T47D (cell line): ENCODE measurements around the gene TMEM154.

Experiments used
- DNase-seq, 2 experiments: peaks; one replicate each; pipeline versions ENCODE4 v3.0.0 to v3.0.0-alpha.2; 2011 to 2012; ENCODE audit warnings: low read depth in 1 of 2, low spot score in 1 of 2
- JUND ChIP-seq: IDR thresholded peaks from 2 replicates; pipeline ENCODE4 v1.6.1; 2012; ENCODE audit warnings: low read depth
- in situ Hi-C: cut with HindIII; loops from 2 replicates; pipeline ENCODE4 v1.10.0; 2016; ENCODE audit warnings: low sequenced_read_pairs, low pct_unique_long_range_greater_than_20kb

Gene TMEM154

GRCh38 chr4:152689615-152690501 lies 10.1 kb upstream of the TMEM154 start:
- in situ Hi-C loops, result no loop called here
- no peak for DNase-seq
- TF ChIP-seq JUND, result no peak

GRCh38 chr4:152687974-152688599 lies 8.3 kb upstream of the TMEM154 start:
- in situ Hi-C loops, result no loop called here
- no peak for DNase-seq

GRCh38 chr4:152686452-152687013 lies 6.7 kb upstream of the TMEM154 start:
- in situ Hi-C loops, result no loop called here
- TF ChIP-seq JUND, result no peak
- no peak for DNase-seq

More at GRCh38 chr4:152687974-152688599, 8.3 kb upstream of the TMEM154 start:
- TF ChIP-seq JUND, result no peak

DNA sequence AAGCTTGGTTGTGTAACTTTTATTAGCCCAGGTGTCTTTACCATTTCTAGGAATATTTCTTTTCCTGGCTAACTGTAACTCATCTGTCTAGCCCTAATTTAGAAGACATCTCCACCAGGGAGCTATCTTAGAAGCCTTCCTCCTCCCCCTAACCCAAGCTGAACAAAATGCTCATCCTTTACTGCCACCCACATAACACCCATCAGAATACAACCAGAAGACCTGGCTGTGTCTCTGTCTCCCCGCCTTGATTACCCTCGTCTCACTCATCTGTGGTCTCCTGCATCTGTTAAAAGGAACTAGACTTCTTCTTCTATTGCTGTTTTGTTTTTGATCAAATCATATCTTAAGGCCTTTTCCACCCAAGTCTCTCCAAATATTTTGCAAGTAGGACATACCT lies 4.8 kb upstream of the TMEM154 start:
- TF ChIP-seq JUND, result no peak
- DNase-seq, result no peak
- in situ Hi-C loops, result no loop called here

GRCh38 chr4:152684007-152684406 lies 4.2 kb upstream of the TMEM154 start:
- in situ Hi-C loops, result no loop called here
- TF ChIP-seq JUND, result no peak
- DNase-seq, result no peak

GRCh38 chr4:152682143-152682941 lies 2.5 kb upstream of the TMEM154 start:
- in situ Hi-C loops, result no loop called here
- DNase-seq, result no peak
- TF ChIP-seq JUND, result no peak

- in situ Hi-C loops, result no loop called here
- TF ChIP-seq JUND, result no peak
- no peak for DNase-seq
Measured at GRCh38 chr4:152680988-152681603, 1.3 kb upstream of the TMEM154 start.

- in situ Hi-C loops, result no loop called here
- peak; percentile 3 to 49 for DNase-seq
- TF ChIP-seq JUND, result no peak
Measured at GRCh38 chr4:152678841-152679240, 956 bp downstream of the TMEM154 start.

DNA sequence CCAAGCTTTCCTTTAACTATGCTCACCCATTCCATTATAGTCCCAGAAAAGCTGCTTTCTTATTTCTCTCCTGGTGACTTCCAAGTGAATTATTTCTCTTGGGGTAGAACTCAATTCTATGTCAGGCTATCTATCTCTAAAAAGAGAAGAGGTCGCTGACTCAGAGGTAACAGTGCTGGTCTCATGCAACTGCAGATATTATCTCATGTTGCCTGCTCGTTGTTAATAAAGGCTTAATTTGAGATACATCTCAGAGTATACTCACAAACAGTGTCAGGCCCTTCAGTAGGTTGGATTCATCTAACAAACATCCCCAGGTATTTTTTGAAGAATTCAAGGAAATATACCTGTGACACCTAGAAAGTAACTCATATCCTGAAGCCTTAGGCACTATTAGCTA lies 2.7 kb downstream of the TMEM154 start:
- TF ChIP-seq JUND, result no peak
- in situ Hi-C loops, result no loop called here
- DNase-seq, result no peak

DNA sequence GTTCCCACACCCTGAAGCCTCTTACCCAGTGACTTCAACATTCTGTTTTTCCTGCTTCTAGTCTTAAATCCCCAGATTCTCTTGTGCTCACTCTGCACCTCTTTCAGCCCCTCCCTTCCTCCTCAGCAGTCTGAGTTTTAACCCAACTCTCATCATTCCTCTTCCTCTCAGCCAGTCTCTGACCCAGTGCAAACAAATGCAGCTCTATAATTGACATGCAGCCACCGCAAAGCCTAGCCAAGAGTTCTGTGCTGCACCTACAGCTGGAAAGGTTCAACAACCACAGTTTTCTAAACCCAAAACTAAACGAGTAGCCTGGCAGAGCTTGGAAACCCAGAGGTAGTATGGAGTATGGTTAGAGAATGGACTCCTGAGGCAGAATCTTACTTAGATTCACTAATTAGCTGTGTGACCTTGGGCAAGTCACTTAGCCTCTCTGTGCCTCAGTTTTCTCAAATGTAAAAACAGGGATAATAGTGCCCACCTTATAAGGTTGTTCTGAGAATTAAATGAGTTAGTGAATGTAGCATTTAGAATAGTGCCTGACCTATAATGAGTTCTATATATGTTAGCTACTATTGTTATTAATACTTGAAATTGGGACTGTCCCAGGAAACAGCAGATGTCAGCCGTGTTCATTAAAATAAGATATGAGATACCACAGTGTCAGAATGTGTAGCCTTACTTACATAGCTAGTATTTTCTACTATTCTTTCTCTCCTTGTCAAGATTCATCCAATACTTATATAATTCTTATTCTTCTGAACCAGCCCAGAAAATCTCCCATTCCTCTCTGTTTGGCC lies 3.5 kb downstream of the TMEM154 start:
- no peak for TF ChIP-seq JUND
- no peak for DNase-seq
- in situ Hi-C loops, result no loop called here

- TF ChIP-seq JUND, result no peak
- no peak for DNase-seq
- in situ Hi-C loops, result no loop called here
Measured at GRCh38 chr4:152674359-152674758, 5.4 kb downstream of the TMEM154 start.

DNA sequence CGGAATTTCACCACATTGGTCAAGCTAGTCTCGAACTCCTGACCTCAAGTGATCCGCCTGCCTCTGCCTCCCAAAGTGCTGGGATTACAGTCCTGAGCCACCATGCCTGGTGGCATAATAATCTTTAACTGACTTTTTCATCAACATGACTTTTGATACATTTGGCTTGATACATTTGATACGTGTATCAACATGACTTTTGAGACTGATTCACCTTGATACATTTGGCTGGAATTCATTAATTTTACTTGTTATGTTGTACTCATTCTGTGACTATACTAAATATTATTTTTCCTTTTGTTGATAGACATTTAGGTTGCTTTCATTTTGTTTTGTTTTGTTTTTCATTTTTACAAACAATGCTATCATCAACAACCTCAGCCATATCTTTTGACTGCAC lies 6.3 kb downstream of the TMEM154 start:
- no peak for DNase-seq
- in situ Hi-C loops, result no loop called here
- no peak for TF ChIP-seq JUND
